Germinal center (tissue), 1 donor: Measurements from ENCODE around the gene BRD7.

ENCODE experiments used
- DNase-seq: peaks from one replicate; pipeline ENCODE4 v3.0.0; 2012; ENCODE audit warnings: mixed read lengths, low spot score

Gene BRD7

GRCh38 chr16:50288920-50289319, 79.9 kb downstream of the BRD7 start:
- no peak for DNase-seq

- DNase-seq = no peak
These were observed 80.8 kb downstream of the BRD7 start for GRCh38 chr16:50288026-50288425.

- no peak for DNase-seq
These were observed 82.1 kb downstream of the BRD7 start for GRCh38 chr16:50286681-50287080.

- no peak for DNase-seq
These were observed 83.3 kb downstream of the BRD7 start for GRCh38 chr16:50285406-50286003.

GRCh38 chr16:50284131-50284911, 84.5 kb downstream of the BRD7 start:
- DNase-seq = no peak

GRCh38 chr16:50282955-50283631, 85.7 kb downstream of the BRD7 start:
- DNase-seq = no peak

- DNase-seq = peak; percentile 86
These were observed 86.7 kb downstream of the BRD7 start for GRCh38 chr16:50282010-50282538.

GRCh38 chr16:50281391-50282009, 87.3 kb downstream of the BRD7 start:
- no peak for DNase-seq

GRCh38 chr16:50280932-50281331, 87.9 kb downstream of the BRD7 start:
- no peak for DNase-seq

- DNase-seq = no peak
These were observed 89.3 kb downstream of the BRD7 start for GRCh38 chr16:50279504-50279865.

- DNase-seq = no peak
These were observed 90.5 kb downstream of the BRD7 start for GRCh38 chr16:50278251-50278650.

GRCh38 chr16:50276801-50277555, 91.8 kb downstream of the BRD7 start:
- DNase-seq = no peak

GRCh38 chr16:50276326-50276640, 92.5 kb downstream of the BRD7 start:
- DNase-seq = no peak

GRCh38 chr16:50275428-50276325, 93.1 kb downstream of the BRD7 start:
- DNase-seq = no peak

GRCh38 chr16:50275098-50275415, 93.7 kb downstream of the BRD7 start:
- DNase-seq = no peak

GRCh38 chr16:50274326-50275097, 94.3 kb downstream of the BRD7 start:
- DNase-seq = peak; percentile 69

GRCh38 chr16:50273888-50274325, 94.9 kb downstream of the BRD7 start:
- peak; percentile 87 for DNase-seq

GRCh38 chr16:50273382-50273690, 95.5 kb downstream of the BRD7 start:
- DNase-seq = no peak

GRCh38 chr16:50272687-50273381, 96.0 kb downstream of the BRD7 start:
- no peak for DNase-seq

GRCh38 chr16:50272111-50272571, 96.6 kb downstream of the BRD7 start:
- DNase-seq = no peak
